Stimulated activated CD4-positive, alpha-beta T cell treated with anti-CD3 and anti-CD28 coated beads, Interleukin-4, amount 100 ng/mL, for 1 hour (primary cell): ENCODE results near the gene TARM1.
A peak's percentile ranks its signal among the peaks of the same experiment; 100 is the strongest.
"Not testable (repeated sequence)": the region's sequence is repeated elsewhere in the genome, so short reads cannot be mapped to it uniquely, and the experiment has no call there.

ENCODE experiments used
- DNase-seq: peaks from one replicate; pipeline ENCODE4 v3.0.0-alpha.2; 2020

The TARM1 gene

DNA sequence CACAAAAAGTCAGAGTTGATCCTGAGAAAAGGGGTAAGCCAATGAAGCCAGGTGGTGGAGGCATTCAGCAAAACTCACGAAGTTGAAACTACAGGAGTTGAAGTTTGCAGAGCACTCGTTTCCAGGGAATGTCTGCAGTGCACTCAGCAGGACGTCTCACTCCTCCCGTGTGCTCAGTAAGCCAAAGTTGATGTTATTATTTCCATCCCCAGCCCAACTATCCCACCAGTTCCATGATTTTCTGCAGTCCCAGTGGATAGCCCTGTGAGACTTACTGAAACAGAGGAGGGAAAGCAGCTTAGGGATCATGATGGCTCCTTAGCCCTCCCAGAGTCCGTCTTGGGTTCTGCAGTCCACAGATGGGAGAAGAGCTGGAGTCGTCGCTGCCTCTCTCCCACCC is at the start of gene TARM1:
Gene TARM1, minus strand, starts transcription at position 334 of the 400 bp plus-strand sequence. Its CDS starts 25 bp downstream, at position 309.
- no peak for DNase-seq

DNA sequence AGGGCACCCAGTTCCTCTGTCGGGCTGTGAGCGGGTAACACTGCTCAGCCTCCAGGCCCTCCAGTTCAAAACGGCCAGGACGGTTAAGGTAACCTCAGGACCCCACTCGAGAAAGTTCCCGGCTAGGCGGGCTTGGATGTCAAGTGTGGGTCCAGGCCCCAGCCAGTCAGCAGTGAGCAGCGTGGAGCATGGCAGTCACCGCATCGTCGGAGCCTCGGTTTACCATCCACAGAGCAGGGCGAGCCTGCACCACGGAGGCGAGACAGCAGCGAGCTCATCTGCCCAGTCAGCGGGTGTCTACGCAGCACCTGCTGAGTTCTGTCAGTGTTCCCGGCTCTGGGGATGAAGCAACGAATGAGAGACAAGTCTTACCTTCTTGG is 48.4 kb upstream of the TARM1 start:
- no peak for DNase-seq

DNA sequence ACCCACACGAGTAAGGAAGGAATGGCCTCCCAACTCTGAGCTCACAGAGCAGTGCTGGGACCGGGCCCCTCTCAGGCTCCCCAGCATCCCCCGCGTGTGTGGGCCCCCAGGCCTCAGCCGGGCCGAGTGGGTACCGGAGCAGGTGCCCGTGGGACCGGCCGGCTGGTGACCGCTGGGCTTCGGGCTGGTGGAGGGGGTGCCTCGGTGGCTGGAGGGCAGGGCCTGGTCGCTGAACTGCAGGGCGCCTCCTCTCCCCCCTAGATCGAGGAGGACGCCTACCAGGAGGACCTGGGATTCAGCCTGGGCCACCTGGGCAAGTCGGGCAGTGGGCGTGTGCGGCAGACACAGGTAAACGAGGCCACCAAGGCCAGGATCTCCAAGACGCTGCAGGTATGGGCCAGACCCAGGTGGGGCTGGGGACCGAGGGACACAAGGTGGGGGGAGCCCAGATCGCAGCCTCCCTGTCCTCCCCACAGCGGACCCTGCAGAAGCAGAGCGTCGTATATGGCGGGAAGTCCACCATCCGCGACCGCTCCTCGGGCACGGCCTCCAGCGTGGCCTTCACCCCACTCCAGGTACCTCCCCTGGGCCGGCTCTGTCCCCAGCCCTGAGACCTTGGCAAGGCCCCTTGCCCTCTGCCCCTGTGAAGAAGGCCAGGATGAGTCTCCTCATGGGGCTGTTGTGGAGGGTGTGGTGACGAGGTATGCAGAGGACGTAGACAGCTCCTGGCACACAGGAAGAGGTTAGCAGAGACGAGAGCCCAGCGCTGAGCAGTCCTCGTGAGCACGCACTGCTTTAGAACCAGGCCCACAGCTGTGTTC is 47.8 kb upstream of the TARM1 start:
- no peak for DNase-seq

DNA sequence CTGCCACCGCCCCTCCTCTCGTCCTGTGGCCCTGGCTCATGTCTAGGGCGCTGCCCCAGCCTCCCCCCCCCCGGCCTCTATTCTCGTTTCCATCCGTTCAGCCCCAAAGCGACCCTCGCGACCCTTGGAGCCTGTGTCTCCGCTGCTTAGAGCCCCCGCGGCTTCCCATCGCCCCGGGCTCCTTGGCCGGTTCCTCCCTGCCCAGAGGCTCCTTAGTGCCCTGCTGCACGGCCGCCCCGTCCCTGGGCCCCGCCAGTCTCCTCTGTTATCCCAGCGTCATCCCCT is 47.2 kb upstream of the TARM1 start:
- DNase-seq, result no peak

DNA sequence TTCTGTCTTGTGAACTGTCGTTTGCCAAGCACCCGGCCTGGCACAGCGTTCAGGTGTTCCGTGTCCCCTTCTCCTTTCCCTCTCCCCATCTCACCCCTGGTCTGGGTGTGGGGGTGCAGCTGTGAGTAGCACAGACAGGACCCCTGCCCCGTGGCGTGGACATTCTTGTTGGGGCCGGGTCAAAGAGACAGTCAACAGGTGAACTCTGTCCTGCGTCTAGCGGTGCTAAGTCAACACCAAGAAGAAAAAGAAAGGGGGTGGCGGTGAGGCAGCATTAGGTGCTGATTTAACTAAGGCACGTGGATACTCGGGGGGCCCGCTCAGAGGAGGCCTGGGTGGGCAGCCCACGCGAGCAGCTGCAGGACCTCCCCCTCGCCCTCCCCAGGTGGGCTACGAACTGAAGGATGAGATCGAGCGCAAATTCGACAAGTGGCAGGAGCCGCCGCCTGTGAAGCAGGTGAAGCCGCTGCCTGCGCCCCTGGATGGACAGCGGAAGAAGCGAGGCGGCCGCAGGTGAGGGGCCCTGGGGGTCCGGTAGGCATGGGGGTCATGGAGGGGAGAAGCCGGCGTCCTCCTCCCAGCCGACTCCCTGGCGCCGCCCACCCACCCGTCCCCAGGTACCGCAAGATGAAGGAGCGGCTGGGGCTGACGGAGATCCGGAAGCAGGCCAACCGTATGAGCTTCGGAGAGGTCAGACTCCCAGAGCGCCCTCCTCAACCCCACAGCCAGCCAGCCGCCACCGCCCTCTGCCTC is 46.7 kb upstream of the TARM1 start:
- DNase-seq, result no peak

DNA sequence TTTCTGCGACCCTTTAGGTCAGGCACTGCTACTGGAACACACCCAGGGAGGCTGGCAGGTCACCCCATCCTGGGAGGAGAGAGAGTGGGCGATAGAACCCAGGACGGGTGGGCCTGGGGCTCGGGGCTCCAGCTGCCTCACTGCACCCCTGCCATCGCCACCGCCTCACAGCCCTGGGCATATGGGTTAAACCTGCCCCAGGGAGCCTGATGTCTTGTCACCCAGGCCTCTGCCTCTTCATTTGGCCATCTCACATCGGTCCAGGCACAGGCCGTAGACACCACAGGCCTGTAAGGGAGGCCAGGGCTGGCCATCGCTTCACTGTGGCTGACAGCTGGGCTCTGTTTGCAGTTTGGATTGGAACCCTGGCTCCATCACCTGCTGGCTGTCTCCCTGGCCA is 44.5 kb upstream of the TARM1 start:
- DNase-seq, result no peak

DNA sequence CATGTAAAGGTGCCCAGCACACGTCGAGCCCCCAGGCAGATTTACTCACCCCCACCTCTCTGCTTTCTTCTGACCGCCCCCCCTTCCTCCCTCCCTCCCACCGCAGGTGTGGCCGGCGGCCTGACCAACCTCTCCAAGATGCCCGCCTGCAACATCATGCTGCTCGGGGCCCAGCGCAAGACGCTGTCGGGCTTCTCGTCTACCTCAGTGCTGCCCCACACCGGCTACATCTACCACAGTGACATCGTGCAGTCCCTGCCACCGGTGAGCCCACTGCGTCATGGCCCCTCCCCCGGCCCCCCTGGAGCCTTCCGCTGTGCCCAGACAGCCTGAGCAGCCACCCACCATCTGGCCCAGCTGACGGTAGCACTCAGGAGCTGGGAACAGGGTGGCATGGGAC is 43.2 kb upstream of the TARM1 start:
- no peak for DNase-seq

DNA sequence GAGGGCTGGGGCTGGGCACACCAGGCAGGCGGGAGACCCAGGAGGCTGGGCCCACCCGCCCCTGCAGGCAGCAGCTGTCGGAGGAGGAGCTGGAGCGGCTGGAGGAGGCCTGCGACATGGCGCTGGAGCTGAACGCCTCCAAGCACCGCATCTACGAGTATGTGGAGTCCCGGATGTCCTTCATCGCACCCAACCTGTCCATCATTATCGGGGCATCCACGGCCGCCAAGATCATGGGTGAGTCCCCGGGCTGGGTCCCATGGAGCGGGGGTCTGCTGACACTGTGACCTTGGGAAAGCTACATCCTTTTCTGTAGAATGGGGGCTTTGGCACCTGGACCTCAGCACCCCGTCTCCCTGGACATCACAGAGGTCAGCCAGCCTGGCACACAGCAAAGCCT is 42.5 kb upstream of the TARM1 start:
- no peak for DNase-seq

DNA sequence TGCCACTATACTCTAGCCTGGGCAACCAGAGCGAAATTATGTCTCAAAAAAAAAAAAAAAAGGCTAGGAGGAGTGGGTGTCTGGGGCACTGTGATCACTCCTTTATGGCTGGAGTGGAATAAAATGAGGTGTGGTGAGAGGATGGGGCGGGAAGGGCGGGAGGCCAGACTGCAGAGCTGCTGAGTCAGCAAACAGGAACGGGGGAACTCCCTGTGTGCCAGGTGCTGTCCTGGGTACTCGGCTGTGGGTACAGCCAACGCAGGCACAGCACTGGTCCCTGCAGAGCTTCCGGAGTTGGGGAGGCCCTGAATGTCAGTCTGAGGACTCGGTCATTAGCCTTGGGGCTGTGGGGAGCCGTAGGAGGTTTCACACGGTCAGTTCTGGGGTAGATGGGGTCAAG is 40.1 kb upstream of the TARM1 start:
- DNase-seq, result no peak

DNA sequence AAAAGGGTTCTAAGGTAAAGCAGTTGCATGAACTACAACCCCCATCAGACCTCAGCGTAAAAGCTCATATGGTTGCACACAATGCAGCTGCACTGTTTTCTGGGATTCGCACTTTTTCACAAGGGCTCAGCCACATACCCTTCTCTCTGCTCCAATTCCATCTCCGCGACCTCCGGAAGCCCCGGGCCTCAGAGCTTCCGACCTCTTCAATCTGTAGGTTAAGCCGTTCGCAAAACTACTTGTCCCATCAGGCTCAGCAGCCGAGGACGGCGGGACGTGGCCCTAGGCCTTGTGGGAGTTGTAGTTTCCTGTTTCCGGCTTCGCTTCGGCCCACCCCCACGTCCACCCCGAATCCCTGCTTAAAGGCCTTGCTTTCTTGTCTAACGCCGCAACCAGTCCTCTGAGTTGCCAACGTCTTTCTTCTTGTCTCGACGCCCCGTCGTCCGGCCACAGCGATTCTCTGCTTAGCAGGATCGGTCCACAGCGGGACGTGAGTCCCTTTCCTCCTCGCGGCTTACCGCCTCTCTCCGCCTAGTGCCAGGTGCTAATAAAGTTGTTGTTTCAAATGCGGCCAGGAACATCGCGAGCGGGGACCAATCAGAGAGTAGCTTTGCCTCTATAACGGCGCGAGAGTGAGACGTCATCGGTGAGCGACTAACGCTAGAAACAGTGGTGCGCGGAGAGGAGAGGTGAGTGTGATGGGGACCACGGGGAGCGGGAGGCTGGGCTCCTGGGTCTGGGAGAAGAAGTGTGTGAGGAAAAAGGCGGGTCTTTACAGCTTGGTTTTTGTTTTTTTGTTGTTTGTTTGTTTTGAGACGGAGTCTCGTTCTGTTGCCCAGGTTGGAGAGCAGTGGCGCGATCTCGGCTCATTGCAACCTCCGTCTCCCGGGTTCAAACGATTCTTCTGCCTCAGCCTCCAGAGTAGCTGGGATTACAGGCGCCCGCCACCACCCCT is 34.2 kb upstream of the TARM1 start, which contains the start of the genes PRPF31 and TFPT:
Gene PRPF31, plus strand, starts transcription at position 646 of the 955 bp plus-strand sequence. CDS start 2,525 bp downstream, outside the sequence.
Gene TFPT, minus strand, starts transcription at position 549 of the 955 bp plus-strand sequence. Its CDS starts 388 bp downstream, at position 161.
- peak; percentile 95 for DNase-seq

DNA sequence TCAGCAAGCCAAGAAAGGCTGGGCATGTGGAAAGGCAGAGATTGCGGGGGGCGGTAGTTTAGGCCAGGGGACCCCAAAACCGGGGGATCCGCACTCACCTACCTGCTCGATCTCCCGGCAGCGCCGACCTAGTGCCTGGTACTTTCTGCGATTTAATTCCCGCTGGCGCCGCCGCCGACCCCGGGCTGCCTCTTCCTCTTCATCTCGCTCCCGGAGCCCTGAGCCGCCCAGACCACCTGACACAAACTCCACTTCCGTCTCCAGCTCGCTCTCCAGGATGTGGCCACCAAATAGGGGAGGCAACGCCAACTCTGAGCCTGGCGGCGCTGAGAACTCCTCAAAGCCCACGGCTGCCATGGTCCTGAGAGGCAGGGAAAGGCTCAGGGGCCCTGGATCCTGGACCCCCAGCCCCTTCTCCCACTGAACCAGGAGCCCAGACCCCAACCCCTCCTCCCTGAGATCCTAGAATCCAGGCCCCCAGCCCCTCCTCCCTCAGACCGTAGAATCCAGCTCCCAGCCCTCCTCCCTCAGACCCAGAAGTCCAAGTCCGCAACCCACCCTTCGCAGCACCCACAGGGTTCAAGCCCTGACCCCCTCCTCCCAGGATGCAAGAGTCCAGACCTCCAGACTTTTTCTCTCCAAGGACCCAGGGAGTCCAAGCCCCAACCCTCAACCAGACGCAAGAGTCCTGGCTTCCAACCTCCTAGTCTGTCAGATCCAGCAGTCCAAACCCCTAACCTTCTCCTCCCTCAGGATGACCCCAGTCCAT is 33.4 kb upstream of the TARM1 start:
- peak; percentile 34 for DNase-seq

DNA sequence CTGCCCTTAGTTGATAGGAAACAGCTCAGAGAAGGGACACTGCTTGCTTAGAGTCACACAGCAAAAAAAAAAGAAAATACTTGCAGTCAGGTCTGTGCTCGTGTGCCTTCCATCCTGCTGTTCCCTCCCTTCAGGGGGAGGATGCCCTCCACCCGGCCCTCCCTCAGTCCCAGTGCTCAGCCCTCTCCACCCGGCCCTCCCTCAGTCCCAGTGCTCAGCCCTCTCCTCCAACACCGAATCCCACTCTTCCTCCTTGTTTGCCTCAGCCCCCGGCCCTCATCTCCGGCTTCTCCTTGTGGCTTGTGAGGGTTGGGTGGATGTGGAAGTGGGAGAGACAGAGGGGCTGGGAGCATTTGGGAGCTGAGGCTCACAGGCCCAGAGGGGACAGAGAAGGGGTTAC is 28.5 kb upstream of the TARM1 start:
- no peak for DNase-seq

DNA sequence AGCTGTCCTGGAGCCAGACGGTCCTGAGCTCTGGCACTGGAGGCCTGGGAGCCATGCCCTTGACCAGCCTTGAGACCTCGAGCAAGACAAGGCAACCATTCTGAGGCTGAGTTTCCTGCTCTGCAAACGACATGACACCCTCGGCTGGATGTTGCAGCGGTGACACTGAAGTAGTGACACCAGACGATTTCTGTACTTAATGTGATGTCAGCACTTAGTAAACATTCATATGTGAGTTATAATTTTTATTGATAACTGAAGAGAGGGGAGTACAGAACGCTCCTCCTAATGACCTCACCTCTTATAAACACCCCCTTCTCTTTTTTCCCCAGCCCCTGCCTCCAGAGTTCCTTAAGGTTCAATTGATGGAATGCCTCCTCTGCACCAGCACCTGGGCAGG is 27.3 kb upstream of the TARM1 start:
- no peak for DNase-seq

DNA sequence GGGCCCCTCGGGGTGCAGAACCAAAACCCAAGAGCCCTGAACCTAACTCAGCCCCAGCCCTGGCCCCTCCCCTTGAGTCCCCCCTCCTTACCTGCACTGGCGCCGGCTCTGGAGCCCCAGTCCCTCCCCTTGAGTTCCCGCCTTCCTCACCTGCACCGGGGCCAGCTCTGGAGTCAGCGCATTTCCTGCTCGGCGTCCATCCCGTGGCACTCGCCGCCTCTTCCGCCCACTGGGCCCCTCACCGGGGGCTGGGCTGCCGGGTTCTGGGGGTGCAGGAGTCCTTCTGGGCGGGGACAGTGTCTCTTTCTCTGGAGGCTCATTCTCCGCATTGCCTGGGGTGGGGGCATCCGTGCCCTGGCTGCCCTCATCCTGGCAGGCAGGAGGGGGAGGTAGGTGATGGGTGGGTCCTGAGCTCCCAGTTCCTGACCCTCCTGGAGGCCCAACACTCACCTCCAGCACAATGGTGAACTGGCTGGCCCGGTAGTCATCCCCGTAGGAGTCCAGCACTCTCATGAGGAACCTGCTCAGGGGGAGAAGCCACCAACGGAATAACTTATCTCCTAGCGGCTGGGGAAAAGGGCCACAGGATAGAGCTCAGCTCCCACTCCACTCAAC is 26.8 kb upstream of the TARM1 start:
- DNase-seq, result no peak

DNA sequence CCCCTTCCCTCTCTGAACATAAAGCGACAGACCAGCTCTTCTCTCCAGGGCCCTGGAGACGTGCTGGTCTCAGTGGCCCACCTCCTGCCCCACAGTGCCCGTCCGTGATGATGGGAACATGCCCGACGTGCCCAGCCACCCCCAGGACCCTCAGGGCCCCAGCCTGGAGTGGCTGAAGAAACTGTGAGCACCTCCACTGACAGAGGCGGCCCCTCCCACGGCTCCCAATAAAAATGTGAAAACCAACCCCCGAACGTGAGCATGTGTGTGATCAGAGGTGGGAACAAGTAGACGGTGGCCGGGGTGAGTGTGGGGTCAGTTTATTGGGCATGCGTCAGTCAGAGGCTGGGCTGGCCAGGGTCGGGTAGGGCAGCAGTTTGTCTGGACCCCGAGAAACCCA is 25.6 kb upstream of the TARM1 start:
- no peak for DNase-seq

DNA sequence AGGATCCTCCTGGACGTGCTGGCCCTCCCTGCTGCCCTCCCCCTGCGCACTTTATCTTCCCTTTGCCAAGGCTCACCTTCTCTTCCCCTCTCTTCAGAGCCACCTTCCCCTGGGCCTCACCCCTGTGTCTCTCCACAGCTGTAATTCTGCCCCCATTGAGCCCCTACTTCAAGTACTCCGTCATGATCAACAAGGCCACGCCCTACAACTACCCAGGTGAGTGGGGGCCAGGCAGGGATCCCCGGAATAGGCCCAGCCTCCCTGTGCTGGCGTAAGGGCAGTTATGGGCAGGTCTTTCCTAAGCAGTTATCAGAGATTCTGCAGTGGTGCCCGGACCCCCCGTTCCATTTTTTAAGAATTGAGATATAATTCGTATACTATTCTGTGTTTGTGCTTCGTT is 24.6 kb upstream of the TARM1 start:
- DNase-seq, result no peak

DNA sequence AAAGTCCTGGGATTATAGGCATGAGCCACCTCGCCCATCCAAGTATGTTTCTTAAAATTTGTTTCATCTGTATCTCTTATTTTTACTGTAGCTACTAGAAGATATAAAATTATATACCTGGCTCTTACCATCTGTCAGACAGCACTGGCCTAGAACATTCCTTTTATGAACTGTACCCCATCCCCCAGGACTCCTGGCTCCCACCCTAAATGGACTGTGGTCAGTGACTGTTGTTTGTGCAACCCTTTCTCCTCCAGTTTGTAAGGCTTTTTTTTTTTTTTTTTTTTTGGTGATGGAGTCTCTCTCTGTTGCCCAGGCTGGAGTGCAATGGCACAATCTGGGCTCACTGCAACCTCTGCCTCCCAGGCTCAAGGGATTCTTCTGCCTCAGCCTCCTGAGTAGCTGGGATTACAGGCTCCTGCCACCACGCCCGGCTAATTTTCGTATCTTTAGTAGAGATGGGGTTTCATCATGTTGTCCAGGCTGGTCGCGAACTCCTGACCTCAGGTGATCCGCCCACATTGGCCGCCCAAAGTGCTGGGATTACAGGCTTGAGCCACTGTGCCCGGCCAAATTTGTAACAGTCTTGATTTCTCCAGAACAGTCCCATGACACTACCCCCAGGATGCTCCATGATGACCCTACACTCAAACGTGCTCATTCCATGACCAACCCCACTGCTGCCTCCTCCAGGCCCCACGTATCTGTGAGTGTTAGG is 24.0 kb upstream of the TARM1 start:
- no peak for DNase-seq

DNA sequence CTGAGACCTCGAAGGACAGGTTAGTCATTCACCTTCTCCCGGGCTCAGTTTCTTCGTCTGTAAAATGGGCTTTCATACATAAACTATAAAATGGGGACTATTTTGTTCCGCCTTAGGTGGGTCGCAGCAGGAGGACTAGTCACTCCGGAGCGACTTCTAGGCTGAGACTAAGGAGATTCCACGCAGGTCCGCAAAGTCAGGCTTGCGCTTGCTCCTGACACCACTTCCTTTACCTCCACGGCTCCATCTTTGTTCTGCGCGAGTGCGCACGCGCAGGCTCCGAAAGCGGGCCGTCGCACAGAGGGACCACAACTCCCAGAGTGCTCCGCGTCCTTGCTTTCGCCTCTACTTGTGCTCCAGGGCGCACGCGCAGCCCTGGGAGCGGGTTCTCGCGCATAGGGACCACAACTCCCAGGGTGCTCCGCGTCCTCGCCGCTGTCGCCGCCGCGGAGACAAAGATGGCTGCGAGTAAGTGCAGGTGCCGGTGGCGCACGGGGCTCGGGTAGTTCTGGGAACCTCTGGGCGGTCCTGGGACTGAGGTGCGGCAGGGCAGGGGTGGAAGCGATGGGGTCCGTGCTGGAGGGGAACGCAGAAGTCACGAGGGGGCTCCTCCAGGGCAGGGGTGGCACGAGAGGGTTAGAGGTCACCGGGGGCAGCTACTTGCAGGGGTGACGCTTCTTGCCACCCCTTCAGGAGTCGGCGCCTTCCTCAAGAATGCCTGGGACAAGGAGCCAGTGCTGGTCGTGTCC is 21.4 kb upstream of the TARM1 start, which contains the start of gene NDUFA3:
Gene NDUFA3, plus strand, starts transcription at position 435 of the 749 bp plus-strand sequence. Its CDS starts 24 bp downstream, at position 459.
- peak; percentile 96 for DNase-seq

DNA sequence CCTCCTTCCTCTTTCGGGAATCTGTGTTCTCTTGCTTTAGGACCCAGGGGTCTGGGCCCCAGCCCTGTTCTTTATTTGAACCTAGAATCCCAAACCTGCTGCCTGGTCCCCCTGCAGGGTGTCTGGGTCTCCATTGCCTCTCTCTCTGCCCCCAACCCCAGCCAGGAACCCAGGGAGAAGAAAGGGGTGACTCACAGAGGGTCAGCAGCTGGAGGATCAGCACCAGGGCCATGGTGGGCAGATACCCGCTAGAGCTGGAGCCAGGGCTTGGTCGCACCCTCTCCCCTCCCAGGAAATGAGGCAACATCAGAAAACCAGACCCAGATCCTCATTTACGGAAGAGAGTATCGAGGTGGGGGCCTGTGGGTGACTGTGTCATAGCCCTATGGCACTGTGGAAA is 19.4 kb upstream of the TARM1 start, which contains the start of gene OSCAR:
Gene OSCAR, minus strand, starts transcription at position 243 of the 400 bp plus-strand sequence. Its CDS starts 11 bp downstream, at position 232.
- no peak for DNase-seq

DNA sequence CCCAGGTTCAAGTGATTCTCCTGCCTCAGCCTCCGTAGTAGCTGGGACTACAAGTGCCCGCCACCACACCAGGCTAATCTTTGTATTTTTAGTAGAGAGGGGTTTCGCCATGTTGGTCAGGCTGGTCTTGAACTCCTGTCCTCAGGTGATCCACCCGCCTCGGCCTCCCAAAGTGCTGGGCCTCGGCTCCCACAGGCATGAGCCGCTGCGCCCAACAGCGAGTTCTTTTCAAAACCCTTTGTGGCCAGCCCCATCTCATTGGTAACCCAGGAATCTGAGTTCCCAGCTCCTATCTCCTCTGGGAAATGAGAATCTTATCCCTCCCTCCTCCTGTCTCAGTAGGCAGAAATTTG is 18.7 kb upstream of the TARM1 start:
- DNase-seq, result not testable (repeated sequence)
